GM04504 (cell line): Measurements from ENCODE around the gene TUBA1C.

Experiments used
- DNase-seq: peaks from one replicate; pipeline ENCODE4 v3.0.0-alpha.2; 2012; ENCODE audit warnings: low read depth

Gene TUBA1C

DNA sequence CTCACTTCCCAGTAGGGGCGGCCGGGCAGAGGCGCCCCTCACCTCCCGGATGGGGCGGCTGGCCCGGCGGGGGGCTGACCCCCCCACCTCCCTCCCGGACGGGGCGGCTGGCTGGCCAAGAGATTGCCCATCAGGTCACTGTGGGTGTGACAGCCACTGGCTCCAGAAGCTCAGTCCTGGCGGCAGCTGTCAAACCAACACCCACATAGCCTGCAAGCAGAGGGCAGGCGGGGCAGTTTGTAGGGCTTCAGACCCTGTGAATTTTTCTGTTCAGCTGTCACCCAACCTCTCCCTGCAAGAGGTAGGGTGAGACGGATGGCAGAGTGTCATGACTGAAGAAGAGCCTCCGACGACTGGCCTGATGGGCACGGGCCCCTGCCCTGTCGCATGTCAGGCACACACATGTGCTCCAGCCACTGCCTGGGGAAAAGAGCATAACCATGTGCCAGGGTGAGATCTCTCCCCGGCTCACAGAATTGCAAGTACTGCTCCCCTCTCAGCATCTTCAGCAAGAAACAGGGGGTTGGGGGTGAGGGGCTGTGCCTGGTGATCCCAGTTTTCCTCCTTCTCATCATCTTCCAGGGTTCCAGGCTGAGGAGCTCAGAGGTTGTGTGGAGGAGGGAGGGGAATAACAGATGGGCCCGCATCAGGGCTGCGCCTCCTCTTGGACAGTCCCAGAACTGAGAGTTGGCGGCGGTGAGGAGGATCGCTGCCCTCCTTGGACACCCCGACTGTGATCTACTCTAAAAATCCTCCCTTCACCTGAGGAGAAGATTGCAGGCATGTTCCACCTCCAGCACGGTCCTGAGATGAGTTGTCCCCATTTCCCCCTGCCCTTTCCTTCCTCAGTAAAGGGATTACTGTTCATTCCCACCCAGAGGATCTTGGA is 18.9 kb downstream of the TUBA1C start:
- no peak for DNase-seq

- no peak for DNase-seq
Measured at GRCh38 chr12:49284672-49285071, 19.8 kb downstream of the TUBA1C start.

DNA sequence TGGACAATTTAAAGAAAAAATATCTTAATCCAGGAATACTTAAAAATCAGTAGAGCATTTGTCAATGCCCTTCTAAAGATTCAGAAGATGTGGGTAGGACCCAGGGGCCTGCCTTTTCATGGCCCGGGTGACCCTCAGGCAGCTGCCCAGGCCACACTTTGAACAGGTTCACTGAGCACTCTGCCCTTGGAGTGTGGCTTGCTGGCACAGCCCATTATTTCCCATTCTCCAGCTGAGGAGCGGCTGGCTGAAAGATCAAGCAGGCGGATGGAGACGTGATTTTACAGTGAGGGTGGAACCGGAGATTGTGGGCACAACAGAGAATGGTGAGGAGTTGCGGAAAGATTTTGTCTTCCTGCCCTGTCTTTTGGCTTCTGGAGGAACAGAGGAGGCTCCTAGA is 23.0 kb downstream of the TUBA1C start:
- no peak for DNase-seq

- DNase-seq = peak; percentile 22
Measured at GRCh38 chr12:49288412-49288853, 23.6 kb downstream of the TUBA1C start.

- DNase-seq = no peak
Measured at GRCh38 chr12:49288922-49289555, 24.2 kb downstream of the TUBA1C start.

DNA sequence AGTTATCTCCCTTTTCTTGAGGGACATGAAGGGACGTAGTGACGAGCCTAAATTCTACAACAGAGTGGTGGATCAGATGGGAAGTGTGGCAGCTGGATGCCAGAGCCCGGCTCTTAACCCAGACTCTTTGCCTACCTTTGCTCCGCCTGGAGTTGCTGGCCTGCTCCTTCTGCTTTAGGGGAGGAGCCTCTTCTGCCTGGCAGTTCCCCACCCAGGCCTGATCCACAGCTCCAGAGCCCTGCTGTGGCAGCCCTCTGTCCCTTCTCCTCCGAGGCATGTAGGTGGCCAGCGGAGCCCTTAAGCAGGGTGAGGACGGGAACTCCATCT is 27.8 kb downstream of the TUBA1C start:
- DNase-seq = no peak

GRCh38 chr12:49293056-49293956 is 28.4 kb downstream of the TUBA1C start:
- DNase-seq = no peak

DNA sequence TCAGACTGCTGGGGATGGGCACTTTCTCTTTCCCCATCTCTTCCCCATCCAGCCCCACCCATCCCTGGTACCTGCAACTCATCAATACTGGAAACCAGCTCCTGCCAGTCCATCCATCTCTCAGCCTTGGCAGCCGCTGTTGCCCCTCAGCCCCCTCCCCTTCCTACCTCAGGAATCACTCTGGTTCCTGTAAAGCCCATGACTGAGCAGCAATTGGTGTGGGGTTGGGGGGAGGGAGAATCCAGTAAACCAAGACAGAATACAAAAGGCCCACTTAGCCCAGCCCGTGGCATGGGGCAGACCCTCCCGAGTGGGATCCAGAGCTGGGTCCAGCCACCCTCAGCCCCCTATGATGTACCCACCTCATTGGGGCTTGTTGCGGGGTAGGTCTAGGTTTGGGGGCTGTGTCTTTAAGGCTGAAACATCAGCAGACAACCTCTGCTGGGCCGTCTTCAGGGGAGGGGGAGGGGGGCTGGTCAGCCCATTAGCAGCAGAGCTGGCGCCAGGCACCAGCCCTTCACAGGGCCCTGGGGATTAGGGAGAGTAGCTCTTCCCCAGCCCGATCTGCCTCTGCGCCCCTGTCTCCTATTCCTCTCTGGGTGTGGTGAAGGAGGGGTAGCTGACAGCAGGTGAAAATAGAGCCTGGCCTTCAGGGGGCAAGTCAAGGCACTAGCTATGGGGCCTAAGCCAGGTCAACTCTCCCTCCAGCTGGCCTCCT is 29.4 kb downstream of the TUBA1C start:
- no peak for DNase-seq

- DNase-seq = no peak
Measured at GRCh38 chr12:49294804-49295081, 29.9 kb downstream of the TUBA1C start.

- no peak for DNase-seq
Measured at GRCh38 chr12:49295082-49295936, 30.4 kb downstream of the TUBA1C start, which contains the start of gene PRPH. PRPH (plus strand) TSS chr12:49295147; CDS start chr12:49295201, 54 bp downstream.

DNA sequence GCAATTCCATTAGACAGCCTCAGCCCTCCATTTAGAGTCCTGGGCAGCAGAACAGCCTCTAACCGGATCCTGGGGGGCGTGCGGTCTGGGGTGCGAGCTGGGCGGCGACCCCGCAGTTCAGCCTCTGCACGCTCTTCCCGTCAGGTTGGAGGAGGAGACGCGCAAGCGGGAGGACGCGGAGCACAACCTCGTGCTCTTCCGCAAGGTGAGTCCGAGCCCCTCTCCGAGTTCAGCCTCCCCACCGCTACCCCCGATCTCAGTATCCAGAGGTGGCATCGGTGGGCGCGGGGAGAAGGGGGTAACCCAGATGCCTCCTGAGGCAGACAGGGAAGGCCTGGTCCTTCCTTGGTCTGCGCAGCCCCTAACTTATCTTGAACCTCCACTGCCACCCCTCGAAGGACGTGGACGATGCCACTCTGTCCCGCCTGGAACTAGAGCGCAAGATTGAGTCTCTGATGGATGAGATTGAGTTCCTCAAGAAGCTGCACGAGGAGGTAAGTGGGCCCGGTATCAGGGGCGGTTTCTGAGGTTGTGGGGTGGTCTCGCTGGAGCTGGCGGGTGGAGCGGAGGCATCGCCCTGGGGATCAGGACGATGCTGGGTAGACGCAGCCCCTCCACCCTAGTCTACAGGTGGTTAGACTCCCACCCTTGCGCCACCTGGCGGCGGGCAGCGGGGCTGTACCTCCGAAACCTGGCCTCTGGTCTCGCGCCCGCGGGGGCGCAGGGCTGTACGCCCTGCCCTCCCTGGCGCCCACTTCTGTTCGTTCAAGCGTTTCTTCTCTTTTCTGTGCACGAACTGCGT is 31.4 kb downstream of the TUBA1C start:
- no peak for DNase-seq

- DNase-seq = no peak
Measured at GRCh38 chr12:49296836-49297694, 32.2 kb downstream of the TUBA1C start.

DNA sequence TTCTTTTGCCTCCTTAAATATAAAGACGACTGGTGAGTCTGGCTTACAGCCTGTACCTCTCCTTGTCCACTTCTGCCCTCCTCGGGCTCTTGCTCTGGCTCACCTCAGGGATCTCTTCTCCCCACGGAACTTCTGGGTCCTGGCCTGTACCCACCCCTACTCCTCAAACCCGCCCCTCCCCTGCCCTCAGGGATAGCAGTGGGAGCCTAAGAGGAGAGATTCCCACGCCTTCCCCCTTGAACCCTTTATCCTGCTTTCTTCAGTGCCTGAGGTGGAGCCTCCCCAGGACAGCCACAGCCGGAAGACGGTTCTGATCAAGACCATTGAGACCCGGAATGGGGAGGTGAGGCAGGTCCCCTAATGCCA is 32.8 kb downstream of the TUBA1C start:
- DNase-seq = no peak

GRCh38 chr12:49298160-49298559 is 33.3 kb downstream of the TUBA1C start:
- DNase-seq = no peak

- no peak for DNase-seq
Measured at GRCh38 chr12:49301760-49302159, 36.9 kb downstream of the TUBA1C start.

DNA sequence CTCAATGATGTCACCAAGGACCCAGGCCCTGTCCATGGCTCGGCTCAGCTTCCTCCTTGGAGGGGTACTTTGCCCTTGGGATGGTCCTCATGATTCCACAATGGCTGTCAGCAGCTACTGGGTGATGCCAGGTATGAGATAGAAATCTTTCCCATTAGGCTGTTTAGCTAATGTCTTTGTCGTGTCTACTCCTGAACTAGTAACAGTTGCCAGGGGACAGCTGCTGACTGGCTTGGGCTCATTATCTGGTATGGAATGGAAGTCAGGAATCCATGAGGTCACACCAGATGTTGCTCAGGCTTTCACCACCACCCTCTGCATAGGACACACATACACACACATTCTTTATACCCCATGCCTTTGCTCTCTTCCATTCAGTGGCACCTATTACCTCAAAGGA is 39.3 kb downstream of the TUBA1C start:
- peak; percentile 53 for DNase-seq

DNA sequence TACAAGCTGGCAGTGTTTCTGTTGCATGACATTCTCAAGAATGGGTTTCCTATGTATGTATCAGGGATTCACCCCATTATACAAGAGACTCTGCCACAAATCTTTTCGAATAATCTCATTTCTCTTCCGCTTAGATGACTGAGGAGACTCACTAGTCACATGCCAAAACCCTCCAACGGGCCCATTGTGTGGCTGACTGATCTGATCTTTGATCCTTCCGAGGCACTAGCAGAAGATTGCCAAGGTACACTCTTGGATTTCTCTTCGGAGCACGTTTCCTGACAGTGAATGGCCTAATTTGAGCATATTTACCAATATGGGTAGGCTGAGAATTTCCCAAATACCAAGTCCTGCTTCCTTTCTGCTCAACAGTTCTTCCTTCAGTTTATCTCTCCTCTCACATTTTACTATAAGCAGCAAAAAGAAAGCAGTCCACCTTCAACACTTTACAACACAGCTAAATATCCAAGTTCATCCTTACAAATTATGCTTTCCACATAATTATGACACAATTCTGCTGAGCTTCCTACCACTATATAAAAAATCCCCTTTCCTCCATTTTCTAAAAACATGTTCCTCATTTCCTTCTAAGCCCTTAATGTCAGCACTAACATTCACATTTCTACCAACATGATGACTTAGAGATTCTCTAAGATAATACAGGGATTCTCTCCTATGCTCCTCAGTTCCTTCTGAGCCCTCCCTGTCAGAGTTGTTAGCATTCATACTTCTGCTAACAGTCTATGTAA is 41.1 kb downstream of the TUBA1C start:
- DNase-seq = no peak

DNA sequence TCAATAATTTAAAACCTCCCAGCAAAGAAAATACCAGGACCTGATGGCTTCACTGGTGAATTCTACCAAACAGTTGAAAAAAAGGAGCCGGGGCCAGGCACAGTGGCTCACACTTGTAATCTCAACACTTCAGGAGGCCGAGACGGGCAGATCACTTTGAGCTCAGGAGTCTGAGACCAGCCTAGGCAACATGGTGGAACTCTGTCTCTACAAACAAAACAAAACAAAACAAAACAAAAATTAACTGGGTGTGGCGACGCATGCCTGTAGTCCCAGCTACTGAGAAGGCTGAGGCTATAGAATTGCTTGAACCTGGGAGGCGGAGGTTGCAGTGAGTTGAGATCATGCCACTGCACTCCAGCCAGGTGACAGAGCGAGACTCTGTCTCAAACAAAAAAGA is 44.5 kb downstream of the TUBA1C start:
- DNase-seq = no peak
